Frontal cortex (tissue), 4 donors: ENCODE results near the gene IFI27L1. TPM values are rescaled to one million over a fixed set of nuclear protein-coding genes. Genes with fewer than 3 reads are reported as not detected.

ENCODE experiments used
- DNase-seq, 2 donors: peaks; one replicate each; pipeline ENCODE4 v3.0.0; 2012; ENCODE audit warnings: low spot score in 2 of 2
- FAIRE-seq: peaks from 2 replicates; lab custom pipeline; 2012; peaks lifted over from hg19 to GRCh38; lab: Jason Lieb, UNC
- total RNA-seq: library from RNA; depleted of rRNA; stranded (reverse); fragments of >200 nt; gene quantifications from one replicate; pipeline ENCODE4 v1.2.3, GENCODE V29; 2014
- donor health status: control.
- donor health status: control.
- donor health status: control.

IFI27L1 gene
- total RNA-seq, 1 donor from 2014 or later, result 7.3 TPM

GRCh38 chr14:94075008-94075407, 6.1 kb upstream of the IFI27L1 start:
- FAIRE-seq, result no peak
- no peak for DNase-seq

GRCh38 chr14:94077111-94077821, 3.8 kb upstream of the IFI27L1 start:
- DNase-seq, result no peak
- no peak for FAIRE-seq

- DNase-seq (no peak), FAIRE-seq (no peak)
These were observed 3.3 kb upstream of the IFI27L1 start for GRCh38 chr14:94077823-94078222.

- no peak for FAIRE-seq
- DNase-seq, result peak in 1 of 2 donors; percentile 28
These were observed 1.1 kb upstream of the IFI27L1 start for GRCh38 chr14:94079891-94080620.

GRCh38 chr14:94081386-94081820, 293 bp downstream of the IFI27L1 start:
- FAIRE-seq (no peak), DNase-seq (no peak)

- no peak for DNase-seq
- no peak for FAIRE-seq
These were observed 6.8 kb downstream of the IFI27L1 start for GRCh38 chr14:94087891-94088290.

- DNase-seq (no peak), FAIRE-seq (no peak)
These were observed 7.4 kb downstream of the IFI27L1 start for GRCh38 chr14:94088516-94088915.

GRCh38 chr14:94089479-94089878, 8.4 kb downstream of the IFI27L1 start:
- no peak for DNase-seq
- no peak for FAIRE-seq

- FAIRE-seq (no peak), DNase-seq (no peak)
These were observed 12.3 kb downstream of the IFI27L1 start for GRCh38 chr14:94093418-94093817.

GRCh38 chr14:94097091-94097490, 16.0 kb downstream of the IFI27L1 start:
- no peak for FAIRE-seq
- DNase-seq, result no peak

GRCh38 chr14:94098326-94098992, 17.3 kb downstream of the IFI27L1 start:
- no peak for DNase-seq
- FAIRE-seq, result no peak

- no peak for FAIRE-seq
- DNase-seq, result no peak
These were observed 17.9 kb downstream of the IFI27L1 start for GRCh38 chr14:94099006-94099405.

GRCh38 chr14:94100847-94101246, 19.7 kb downstream of the IFI27L1 start:
- DNase-seq (no peak), FAIRE-seq (no peak)

GRCh38 chr14:94101748-94102147, 20.6 kb downstream of the IFI27L1 start:
- no peak for FAIRE-seq

GRCh38 chr14:94102768-94103482, 21.8 kb downstream of the IFI27L1 start:
- DNase-seq (no peak), FAIRE-seq (no peak)

More at GRCh38 chr14:94101748-94102147, 20.6 kb downstream of the IFI27L1 start:
- DNase-seq, result no peak

GRCh38 chr14:94103554-94104150, 22.5 kb downstream of the IFI27L1 start:
- DNase-seq, result no peak
- FAIRE-seq, result no peak

- FAIRE-seq (no peak), DNase-seq (no peak)
These were observed 23.6 kb downstream of the IFI27L1 start for GRCh38 chr14:94104731-94105130.

GRCh38 chr14:94109915-94110250, 28.8 kb downstream of the IFI27L1 start:
- no peak for FAIRE-seq
- no peak for DNase-seq

GRCh38 chr14:94110552-94111181, 29.6 kb downstream of the IFI27L1 start, which contains the start of gene IFI27:
IFI27 (plus strand) TSS chr14:94110736.
- DNase-seq (peak in 1 of 2 donors; percentile 38), FAIRE-seq (no peak)
